HCEC 1CT (cell line): ENCODE measurements around the gene CALD1.

Experiments
- DNase-seq: peaks from one replicate; pipeline ENCODE4 v3.0.0-alpha.2; 2017

The CALD1 gene, protein sequence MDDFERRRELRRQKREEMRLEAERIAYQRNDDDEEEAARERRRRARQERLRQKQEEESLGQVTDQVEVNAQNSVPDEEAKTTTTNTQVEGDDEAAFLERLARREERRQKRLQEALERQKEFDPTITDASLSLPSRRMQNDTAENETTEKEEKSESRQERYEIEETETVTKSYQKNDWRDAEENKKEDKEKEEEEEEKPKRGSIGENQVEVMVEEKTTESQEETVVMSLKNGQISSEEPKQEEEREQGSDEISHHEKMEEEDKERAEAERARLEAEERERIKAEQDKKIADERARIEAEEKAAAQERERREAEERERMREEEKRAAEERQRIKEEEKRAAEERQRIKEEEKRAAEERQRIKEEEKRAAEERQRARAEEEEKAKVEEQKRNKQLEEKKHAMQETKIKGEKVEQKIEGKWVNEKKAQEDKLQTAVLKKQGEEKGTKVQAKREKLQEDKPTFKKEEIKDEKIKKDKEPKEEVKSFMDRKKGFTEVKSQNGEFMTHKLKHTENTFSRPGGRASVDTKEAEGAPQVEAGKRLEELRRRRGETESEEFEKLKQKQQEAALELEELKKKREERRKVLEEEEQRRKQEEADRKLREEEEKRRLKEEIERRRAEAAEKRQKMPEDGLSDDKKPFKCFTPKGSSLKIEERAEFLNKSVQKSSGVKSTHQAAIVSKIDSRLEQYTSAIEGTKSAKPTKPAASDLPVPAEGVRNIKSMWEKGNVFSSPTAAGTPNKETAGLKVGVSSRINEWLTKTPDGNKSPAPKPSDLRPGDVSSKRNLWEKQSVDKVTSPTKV

DNA sequence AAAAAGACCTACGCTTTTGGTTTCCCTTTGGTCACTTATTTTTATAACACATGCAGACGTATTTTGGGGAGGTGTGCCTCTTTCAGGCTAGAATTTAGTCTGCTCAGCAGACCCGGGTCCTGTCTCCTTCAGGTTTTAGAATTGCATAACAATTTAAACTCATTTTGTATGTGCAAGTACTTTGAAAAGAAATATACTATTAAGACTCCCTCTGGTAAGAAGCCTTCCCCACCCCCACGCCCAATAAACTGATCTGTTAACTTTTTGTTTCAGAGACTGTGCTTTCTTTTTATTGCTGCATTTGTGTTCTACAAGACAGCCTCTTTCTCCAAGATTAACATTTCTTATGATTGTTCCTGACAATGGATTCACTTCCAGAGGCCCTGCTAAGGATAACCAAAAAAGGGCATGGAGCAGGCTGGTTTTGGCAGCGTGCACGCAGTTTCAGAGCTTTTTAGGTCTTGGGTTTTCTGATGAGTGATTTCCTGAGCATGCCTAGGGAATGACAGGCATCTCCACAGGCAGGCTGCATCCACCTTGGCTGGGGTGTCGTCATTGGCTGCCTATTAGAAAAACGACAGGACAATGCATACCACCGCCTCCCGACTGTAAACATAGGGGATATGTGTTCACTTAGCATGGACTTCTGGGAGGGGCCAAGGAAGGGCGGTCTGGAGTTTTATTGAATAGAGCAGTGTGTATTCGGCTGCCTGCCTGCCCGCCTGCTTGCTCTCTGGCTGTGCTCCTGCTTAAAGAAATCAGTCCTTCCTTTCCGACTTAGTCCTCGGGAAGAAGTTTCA is at the start of gene CALD1:
TSS of gene CALD1 (plus strand) at position 694 of the 800 bp plus-strand sequence. CDS start 88,100 bp downstream, outside the sequence.
- peak; percentile 100 for DNase-seq

DNA sequence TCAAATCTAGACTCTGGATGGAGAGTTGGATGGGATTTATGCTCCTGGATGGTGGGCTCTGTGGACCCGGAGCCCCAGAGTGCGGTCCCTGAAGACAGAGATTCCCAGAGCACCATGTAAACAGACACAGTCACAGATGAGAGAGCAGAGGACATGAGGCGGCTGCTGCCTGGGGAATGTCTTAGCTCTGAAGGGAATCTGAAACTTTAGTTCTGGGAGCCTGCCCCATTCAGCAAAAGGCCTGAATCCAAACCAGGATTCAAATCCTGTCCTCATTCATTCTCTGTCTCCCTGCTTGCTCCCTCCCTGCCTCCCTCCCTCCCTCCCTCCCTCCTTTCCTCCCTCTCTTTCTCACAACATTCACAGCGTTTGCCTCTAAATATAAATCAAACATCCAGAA is 49.5 kb upstream of the CALD1 start:
- DNase-seq, result no peak

DNA sequence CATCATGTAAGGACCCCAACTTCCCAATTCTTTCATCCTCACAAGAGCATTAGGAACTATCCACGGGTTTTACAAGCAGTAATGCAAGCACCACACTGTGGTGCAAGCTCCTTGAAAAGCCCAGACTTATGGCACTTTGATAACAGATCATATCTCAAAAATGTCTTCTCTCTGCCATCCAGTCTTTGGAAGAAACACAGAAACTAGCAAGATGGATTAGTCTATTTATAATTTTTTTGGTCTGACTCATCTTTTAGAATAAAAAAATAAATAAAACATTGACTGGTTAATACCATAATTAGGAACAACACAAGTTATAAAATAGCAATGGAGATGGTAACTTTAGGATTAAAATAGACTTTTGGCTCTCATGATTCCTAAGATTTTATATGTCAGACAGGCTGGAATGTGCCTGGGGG is 49.0 kb upstream of the CALD1 start:
- DNase-seq, result peak; percentile 66

DNA sequence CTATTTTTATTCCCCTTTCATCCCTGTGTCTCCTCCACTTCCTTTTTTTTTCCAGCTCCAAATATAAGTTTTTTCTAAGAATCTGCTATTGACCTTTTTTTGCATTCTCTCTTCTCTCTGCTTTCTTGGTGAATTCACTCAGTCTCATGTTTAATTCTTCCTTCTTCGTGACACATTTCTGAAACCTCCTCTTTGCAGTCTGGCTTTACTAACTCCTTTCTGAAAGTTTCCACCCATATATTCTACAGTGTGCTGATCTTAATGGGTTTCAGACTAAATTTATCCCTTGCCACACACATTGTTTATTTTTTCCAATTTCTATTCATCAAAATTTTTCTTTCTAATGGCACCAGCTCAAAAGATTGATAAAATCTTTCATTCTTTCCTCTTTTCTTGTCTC is 47.8 kb upstream of the CALD1 start:
- DNase-seq, result no peak

DNA sequence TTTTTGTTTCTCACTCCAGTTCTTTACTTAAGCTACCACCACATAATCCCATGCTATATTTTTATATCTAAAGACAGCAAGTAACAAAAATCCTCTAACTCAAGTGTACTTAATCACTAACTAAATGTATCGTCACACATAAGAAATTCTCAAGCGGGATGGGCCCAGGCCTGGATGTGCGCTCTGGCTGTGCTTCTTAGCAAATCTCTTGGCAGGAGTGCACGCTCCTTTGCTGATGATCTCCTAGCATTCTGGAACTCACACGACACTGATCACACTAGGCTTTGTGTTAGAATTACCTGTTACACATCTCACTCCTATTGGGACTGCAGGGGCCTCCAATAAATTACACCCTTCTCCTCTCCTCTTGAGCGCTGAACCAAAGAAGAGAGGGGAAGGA is 46.7 kb upstream of the CALD1 start:
- DNase-seq, result no peak

DNA sequence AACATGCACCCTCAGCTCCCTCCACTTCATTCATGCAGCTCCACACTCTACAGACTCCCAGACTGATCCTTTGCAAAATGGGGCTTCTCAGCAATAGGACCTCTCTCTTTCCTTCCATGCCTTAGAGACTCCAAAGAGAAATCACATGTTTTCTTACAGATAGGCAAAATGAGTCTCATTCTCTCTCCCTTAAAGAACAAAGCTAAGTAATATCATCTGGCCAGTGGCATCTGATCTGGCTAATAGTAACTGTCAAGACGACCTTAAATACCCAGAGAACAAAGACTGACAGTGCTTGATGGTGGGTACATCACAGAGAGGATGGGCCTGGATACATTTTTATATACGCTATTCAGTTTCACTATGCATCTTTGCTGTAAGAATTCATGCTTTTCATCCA is 43.1 kb upstream of the CALD1 start:
- DNase-seq, result no peak

DNA sequence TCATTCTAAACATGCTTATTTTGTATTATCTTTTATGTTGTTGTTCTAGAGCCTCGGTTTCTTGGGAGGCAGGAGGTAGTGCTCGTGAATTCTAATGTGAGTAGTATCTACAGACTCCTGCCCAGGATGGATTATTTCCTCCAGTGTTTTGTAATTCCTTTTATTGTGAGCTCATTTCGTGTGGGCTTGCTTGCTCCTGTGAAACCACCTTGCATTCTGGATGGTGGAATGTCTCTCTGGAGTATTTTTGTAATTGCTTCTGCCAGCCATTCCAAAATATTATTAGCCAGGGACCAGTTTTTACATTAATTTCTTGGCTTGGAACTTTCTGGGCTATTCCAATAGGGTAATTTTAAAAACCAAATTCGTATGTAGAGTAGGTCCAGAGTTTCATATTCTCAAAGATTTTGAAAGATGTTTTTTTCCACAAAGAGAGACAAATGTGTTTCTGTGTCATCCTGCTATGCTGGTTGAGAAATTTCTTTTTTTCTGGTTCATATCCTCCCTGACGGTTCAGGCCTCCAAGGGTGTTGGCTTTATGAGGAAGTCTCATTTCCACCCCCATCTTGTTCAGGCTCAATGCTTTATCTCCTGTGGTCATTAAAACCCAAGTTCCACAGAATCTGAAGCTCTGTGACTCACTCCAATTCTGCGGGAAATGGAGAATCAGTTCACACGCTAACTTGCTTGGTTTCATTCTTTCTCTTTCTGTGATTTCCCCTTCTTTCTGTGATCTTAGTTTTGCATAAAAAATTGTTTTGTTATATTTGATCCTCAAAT is 41.7 kb upstream of the CALD1 start:
- DNase-seq, result peak; percentile 55

DNA sequence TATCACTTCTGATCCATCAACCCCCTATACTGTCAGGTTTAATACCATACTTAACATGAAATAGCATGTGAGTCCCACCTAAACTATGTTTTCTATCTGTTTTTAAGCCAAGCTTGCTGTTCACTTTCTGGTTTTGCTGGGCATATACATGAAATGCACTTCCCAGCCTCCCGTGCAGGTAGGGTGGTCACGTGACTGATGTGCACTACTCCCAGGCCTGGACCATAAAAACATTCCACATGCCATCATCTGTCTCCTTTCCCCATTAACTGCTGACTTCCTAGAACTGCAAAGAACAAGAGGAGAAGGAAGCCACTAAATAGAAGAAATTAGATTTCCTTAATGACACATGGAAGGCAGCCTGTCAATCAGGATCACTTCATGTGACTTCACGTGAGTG is 40.1 kb upstream of the CALD1 start:
- no peak for DNase-seq

DNA sequence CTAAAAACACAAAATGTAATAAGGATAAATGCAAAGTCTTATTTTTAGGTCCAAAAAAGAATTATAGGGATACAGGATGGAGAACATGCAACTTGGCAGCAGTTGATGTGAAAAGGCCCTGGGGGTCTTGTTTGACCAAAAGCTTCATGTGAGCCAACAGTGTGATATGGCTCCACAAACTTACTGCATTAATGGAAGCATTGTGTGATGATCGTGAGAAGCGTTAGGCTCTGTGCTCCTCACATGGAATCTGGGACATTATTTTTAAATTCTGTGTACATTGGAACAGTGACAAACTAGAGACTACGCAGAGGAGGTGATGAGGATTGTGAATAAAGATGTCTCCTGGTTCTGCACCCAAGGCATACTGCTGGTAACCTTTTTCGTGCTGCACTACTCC is 39.1 kb upstream of the CALD1 start:
- DNase-seq, result no peak

DNA sequence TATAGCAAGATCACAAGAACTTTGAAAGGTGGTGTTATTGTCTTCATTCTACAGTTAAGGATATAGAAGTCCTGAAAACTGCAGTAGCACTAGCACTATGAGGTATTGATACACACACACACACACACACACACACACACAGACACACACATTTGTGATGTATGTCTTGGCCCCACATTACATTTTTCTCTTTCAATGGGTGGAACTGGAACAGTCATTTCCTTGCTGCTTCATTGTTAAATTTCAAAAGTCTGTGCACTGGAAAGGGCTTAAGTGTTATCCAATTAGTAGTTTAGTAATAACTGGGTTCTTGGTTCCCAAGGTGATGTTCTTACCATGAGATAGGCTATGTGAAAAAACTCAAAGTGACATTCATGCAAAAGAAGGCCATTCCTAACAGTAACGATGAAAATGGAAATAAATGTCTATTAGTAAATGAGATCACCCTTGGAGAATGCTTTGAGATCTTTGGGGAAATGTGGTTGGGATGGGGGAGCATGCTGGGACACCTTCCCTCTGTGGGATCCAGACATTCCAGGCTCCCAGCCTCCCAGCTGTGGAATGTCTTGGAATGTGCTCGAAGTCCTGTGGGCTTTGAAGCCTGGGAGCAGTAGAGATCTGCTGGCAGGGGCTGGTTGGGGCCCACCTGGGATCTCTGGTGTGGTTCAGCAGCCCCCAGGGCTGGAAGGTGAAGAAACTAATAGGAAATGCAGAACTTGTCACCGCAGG is 37.4 kb upstream of the CALD1 start:
- peak; percentile 33 for DNase-seq

DNA sequence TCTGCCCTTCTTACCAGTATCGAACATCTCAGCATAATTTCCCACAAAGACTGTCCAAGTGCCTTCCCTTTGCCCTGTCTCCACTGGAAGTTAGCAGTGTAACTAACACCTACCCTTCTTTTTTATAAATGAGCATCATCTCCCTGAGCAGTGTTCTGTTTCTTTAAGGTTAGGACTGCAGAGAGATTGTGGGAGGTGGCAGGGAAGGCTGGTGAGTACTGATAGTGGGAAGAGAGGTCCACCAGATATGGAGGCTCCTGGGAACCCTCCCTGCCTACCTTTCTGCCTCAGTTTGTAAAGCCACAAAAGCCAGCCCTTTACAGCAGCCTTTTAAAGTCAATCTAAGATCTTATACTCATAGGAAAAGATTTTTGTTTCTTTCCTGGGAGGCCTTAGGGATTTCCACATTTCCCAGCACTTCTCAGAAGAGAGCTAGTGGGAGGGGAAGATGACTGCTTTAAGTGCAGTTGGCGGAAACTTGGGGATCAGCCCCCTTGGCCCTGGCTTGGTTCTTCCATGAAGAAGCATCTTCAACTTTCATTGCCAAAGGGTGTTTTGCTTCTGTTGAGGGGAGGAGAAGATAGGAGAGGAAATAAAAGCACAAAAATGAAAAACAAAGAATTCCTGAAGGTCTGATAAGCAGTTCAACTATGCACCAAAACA is 36.6 kb upstream of the CALD1 start:
- no peak for DNase-seq

DNA sequence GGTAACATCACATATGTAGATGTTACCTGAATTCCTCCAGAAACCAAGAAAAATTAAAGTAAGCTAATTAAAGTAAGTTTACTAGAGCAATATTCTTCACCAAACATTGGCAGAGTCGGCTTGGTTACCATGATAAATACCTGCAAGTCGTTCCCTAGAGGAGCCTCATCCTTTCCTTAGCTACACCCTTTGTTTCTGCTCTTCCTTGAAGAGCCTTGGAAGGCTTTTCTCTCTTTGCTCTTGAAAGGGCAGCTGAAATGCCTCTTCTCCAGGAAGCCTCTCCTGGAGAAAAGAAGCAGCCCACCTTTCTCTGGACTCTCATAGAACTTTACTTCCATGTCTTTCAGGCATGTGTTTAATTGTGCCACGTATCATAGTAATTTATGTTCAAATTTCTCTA is 34.9 kb upstream of the CALD1 start:
- DNase-seq, result no peak

DNA sequence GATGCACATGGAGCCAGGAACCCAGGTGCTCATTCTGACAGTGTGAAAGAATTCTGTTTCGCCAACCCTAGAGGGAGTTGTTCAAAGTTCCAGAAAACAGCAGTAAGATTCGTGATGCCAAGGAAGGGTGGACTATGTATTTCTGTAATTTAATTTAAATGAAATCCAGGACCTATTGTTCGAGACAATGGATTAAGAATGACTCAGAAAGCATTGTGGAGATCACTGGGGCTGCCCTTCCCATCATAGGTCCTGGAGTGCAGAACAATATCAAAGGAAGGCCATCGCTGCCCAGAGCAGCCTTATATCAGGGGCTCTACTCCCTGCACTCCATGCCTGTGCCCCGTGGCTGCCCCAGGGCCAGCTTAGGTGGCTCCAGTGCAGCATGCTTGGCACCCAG is 32.1 kb upstream of the CALD1 start:
- DNase-seq, result no peak

DNA sequence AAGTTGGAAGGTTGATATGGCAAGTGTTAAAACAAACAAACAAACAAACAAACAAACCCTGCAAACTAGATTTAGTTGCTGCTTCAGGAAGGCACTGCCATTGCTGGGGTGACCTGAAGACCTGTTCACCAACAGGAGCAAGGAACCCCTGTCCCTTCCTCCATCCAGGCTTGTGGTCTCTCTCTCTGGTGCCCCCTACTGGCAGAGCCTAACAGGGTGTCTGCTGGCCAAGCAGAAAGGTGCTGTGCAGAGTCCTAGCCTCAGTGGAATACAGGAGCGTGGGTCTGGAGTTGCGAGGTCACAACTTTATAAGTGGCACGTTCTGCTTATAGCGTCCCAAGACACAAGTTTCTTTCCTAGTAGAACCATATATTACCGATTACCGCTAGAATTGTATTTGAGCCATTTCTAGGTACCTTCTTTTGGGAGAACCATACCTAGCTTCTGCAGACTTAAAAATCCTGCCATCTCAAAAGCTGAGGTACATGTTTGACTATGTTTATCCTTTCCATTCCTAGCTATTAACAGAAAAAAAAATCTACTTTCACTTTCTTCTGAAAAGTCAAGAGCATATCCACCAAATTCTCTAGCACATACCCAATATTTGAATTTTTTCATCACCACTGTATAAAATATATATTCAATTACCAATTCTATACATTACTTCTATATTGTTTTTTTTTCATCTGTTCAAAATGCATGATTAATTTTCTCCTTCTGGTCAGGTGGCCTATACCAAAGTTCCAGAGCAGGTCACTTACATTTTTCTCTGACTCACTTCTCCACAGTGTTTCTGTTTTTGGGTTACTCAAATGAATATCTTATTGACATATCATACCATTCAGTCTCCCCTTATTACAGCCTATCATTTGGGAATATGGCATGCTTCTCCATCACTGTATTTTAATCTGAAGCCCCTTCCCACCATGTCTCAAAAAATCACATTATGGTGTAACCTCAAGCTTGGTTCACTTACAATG is 29.1 kb upstream of the CALD1 start:
- DNase-seq, result peak; percentile 41

DNA sequence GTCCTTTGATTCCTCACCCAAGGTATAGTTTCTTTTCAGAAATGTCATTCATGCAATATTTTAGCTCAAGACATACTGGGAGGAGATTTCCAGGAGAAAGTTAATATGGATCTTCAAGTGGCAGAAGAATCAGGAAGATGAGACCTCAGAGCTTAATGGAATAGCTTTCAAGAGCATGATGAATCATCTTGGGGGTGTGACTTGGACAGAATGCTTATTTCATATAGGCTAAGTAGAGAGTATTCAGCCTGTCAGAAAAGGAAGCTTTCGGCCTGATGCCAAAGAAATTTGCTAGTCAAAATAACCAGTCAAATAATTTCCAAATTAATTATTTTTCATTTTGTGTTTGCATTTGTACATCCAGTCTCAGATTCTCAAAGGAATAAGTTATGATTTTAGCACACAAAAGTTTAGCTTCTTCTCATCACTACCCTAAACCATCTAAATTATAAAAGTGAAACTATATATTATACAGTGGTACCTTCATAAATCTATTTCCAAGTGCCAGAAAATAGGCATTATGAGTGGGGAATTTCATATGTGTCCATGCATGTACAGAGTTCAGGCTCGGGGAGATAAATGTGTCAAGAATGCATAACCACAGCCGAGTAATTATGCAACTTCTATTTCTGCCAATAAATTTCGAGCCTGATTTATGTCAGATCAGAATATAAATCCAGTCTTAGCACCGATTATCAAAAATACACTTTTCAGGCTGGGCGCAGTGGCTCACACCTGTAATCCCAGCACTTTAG is 27.3 kb upstream of the CALD1 start:
- peak; percentile 65 for DNase-seq

DNA sequence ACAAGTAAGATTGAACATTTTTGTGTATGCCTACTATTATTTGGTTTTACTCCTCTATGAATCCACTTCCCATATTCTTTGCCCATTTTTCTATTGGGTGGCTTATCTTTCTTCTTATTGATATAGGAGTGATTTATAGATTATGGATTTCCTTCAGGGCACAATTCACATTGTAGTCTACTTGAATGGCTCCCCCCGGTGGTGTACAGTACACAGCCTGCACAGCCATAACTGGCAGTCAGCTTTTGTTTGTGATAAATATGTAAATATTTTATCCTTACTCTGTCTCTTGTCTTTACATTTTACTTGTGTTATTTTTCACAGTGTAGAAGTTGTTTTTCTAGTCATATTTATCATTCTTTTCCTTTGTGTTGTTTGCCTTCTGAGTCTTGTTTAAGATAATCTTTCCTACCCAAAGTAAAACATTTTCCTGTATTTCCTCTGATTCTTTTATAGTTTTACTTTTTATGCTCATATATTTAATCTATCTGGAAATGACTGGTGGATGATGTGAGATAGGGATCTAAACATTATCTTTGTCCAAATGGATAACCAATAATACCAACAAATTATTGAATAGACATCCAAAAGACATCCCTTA is 23.9 kb upstream of the CALD1 start:
- peak; percentile 35 for DNase-seq

DNA sequence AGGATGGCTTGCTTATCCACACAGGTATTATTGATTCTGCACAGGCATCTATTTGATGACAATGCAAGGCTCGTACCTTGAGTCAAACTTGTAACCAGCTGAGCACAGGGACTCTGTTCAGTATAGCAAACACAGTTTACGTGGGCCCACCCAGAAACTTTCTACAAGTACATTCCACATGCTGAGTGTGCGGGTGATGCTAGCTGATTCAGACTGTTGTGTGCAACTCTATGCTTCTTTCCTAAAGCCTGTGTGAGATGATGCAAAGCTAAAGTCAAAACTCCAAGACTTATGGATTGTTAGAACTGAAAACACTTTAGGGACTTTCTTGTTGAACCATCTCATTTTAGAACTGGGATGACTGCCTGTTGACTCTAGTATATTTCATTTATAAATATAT is 21.5 kb upstream of the CALD1 start:
- DNase-seq, result peak; percentile 17

DNA sequence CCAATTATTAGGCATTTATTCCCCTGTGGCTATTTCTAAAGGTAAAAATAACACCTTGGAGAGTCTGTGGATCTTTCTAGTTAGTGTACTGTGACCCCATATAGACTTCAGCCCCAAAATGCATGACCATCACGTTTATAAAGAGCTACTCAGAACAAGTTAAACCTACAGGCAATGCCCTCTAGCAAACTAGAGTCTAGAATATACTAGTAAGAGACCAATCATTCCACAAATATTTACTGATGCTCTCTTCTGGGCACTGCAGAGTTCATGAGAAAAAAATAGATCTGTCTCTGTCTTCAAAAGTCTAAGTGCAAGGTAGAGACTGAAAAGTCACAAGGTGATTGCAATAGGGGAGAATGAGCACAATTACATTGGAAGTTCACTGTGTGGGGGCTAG is 20.5 kb upstream of the CALD1 start:
- DNase-seq, result no peak

DNA sequence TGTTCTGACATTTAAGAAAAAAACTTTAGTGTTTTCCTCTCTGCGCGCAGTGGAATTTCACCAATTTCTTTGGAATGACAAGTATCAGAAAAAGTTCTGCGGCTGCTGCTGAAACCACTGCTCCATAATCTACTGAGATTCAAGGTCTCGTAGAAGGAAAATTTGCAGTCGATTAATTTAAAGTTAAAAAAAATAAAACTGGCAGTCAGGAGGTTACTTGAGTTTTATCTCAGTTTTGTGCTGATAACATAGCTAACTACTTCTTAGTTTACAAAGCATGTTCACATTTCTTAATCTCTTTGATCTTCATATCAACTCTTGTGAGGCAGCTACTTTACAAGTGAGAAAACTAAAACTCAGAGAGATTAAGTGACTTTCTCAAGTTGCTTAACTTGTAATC is 18.2 kb upstream of the CALD1 start:
- no peak for DNase-seq
